IPS-18a (cell line): ENCODE measurements around the gene MYT1.

Experiments
- H3K27ac ChIP-seq: one replicate; pipeline ENCODE4 v1.5.1; 2013; ENCODE audit warnings: low read length
- H3K27me3 ChIP-seq: one replicate; pipeline ENCODE4 v1.6.1; 2013; ENCODE audit warnings: mild to moderate bottlenecking, low read length; ENCODE audit not compliant: control insufficient read depth, insufficient read depth
- H3K36me3 ChIP-seq: one replicate; pipeline ENCODE4 v1.6.1; 2013; ENCODE audit warnings: low read depth, low read length; ENCODE audit not compliant: control insufficient read depth
- H3K4me1 ChIP-seq: one replicate; pipeline ENCODE4 v1.6.1; 2013; ENCODE audit warnings: low read depth, low read length; ENCODE audit not compliant: control insufficient read depth
- H3K4me3 ChIP-seq: one replicate; pipeline ENCODE4 v1.5.1; 2013; ENCODE audit warnings: low read length
- H3K9ac ChIP-seq: one replicate; pipeline ENCODE4 v1.6.1; 2013; ENCODE audit warnings: mild to moderate bottlenecking, low read length, moderate library complexity
- H3K9me3 ChIP-seq: one replicate; pipeline ENCODE4 v1.6.1; 2013; ENCODE audit warnings: low read depth, low read length; ENCODE audit not compliant: control insufficient read depth

The MYT1 gene

DNA sequence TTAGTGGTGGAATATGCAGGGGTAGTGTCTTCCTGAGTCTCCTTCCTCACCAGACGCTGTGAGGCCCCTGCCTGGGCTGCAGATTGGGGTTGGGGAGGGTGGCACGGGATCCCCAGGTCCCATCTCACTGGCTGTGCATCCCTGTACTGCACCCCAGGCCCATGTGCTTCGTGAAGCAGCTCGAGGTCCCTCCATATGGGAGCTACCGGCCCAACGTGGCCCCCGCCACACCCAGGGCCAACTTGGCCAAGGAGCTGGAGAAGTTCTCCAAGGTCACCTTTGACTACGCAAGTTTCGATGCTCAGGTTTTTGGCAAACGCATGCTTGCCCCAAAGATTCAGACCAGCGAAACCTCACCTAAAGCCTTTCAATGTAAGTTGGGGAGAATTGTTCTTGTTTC is 52.7 kb downstream of the MYT1 start:
- no peak overlapping the region for H3K9ac ChIP-seq
- no peaks in the 10 kb centered on the region for H3K9me3 ChIP-seq
- no peaks in the 10 kb centered on the region for H3K27me3 ChIP-seq
- no peaks in the 10 kb centered on the region for H3K36me3 ChIP-seq
- H3K4me3 ChIP-seq: no peak overlapping the region
- H3K27ac ChIP-seq: no peak overlapping the region
- H3K4me1 ChIP-seq: no peaks in the 10 kb centered on the region

DNA sequence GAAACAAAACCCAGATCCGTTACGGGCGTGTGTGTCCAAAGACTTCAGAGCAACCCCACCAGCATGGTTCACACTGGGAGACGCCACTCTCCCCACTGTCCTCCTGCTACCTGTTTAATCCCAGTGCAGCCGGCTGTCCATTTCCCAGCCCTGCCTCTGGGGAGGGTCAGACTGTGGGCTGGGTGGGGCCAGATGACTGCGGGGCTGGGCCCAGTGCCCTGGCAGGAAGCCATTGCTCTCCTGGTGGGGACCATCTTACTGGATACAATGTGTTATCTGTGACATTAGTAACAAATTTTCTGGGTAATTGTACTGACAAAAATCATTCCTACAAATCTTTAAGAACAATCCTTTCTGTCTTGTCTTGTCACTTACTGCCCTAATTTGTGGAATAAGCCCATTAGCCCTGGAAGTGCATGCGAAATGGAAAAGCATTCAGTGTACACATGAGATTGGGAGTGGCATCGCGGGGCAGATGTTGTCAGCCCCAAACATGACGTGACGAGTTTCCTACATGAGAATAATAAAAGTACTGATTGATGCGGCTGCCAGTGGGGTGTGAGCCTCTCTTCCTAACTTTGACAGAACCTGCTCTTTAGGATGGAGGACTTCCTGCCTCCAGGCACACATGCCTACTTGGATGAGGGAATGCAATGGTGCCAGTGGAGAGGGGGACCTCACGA is 53.4 kb downstream of the MYT1 start:
- no peak overlapping the region for H3K27ac ChIP-seq
- no peaks in the 10 kb centered on the region for H3K36me3 ChIP-seq
- H3K4me1 ChIP-seq: no peaks in the 10 kb centered on the region
- no peak overlapping the region for H3K9ac ChIP-seq
- no peaks in the 10 kb centered on the region for H3K27me3 ChIP-seq
- H3K9me3 ChIP-seq: no peaks in the 10 kb centered on the region
- H3K4me3 ChIP-seq: no peak overlapping the region

DNA sequence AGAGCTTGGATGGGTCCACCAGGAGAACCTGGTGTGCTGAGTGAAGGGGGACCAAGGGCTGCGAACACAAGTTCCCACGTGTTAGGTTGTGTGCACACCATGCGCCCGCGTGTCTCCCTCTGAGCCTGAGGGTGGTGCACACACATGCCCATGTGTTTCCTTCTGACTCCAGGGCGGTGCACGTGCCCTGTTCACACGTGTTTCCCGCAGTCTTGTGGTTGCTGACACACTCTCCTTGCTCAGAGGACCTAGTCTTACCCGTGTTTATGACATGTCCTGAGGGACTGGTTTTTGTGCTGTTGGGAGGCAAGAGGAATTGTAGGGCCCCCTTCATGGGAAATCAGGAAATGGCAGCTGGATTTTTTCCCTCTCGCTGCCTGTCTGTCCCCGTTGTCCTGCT is 55.0 kb downstream of the MYT1 start:
- Histone ChIP-seq H3K4me1 (peaks cover 7% of the 10 kb centered on the region), H3K36me3 (no peaks in the 10 kb centered on the region), H3K9ac (no peak overlapping the region), H3K4me3 (no peak overlapping the region), H3K27me3 (no peaks in the 10 kb centered on the region), H3K9me3 (no peaks in the 10 kb centered on the region), H3K27ac (no peak overlapping the region)

DNA sequence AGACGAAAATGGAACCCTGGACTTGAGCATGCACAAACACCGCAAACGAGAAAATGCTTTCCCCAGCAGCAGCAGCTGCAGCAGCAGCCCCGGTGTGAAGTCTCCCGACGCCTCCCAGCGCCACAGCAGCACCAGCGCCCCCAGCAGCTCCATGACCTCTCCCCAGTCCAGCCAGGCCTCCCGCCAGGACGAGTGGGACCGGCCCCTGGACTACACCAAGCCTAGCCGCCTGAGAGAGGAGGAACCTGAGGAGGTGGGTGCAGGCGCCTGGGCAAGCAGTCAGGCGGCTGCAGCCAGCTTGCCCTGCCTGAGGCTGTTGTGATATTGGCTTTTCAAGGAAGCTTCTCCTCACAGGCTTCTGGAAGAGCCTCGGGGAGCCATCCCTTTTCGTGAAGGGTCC is 55.5 kb downstream of the MYT1 start:
- Histone ChIP-seq H3K27ac (no peak overlapping the region), H3K9me3 (no peaks in the 10 kb centered on the region), H3K27me3 (no peaks in the 10 kb centered on the region), H3K4me1 (peaks cover 8% of the 10 kb centered on the region), H3K4me3 (no peak overlapping the region), H3K9ac (no peak overlapping the region), H3K36me3 (no peaks in the 10 kb centered on the region)

DNA sequence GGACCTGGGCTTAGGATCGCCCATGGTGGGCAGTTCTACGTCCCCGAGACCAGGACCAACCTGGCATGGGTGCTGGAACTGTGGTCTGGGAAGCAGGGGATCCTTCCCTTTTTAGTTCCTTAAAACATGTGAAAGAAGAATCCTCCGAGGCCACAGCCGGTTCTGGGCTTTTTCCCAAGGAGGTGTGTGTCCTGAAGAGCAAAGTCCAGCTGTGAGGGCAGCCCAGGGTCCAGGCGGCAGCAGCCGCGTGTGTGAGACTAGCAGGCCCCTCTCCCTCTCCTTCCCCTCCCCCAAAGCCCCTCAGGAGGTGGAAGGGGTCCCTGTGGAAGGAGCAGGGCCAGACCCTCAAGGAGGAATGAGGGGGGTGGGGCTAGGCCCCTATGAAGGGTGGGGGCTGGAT is 56.2 kb downstream of the MYT1 start:
- Histone ChIP-seq H3K27me3 (no peaks in the 10 kb centered on the region), H3K9ac (no peak overlapping the region), H3K27ac (no peak overlapping the region), H3K4me1 (peaks cover 8% of the 10 kb centered on the region), H3K9me3 (no peaks in the 10 kb centered on the region), H3K4me3 (no peak overlapping the region), H3K36me3 (no peaks in the 10 kb centered on the region)

DNA sequence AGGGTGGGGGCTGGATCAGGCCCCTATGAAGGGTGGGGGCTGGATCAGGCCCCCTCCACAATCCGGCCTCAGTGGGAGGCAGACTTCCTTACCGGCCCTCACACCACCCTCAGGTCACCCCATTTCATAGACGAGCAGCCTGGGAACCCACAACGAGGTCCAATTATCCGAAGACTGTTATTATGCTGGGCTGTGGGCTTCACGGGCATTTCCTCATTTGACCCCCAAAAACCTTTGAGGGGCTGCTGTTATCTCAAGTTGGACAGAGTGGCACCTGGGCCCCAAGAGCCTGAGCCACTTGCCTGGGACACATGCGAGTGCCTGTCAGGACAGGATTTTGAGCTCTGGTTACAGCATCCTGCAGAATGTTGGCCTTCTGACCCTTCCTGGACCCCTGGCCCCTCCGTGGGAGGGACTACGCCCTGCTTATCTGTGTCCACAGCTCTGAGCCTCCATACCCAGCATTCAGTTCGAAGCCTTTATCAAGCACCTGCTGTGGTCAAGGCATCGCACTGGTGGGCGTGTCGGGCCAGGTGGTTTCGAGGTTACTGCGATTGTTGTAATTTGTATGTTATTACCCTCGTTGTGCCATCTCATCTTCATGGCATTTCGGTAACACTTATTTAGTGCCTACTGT is 56.8 kb downstream of the MYT1 start:
- no peaks in the 10 kb centered on the region for H3K36me3 ChIP-seq
- H3K9me3 ChIP-seq: no peaks in the 10 kb centered on the region
- H3K9ac ChIP-seq: no peak overlapping the region
- H3K4me1 ChIP-seq: peaks cover 8% of the 10 kb centered on the region
- H3K27ac ChIP-seq: no peak overlapping the region
- no peak overlapping the region for H3K4me3 ChIP-seq
- H3K27me3 ChIP-seq: no peaks in the 10 kb centered on the region

DNA sequence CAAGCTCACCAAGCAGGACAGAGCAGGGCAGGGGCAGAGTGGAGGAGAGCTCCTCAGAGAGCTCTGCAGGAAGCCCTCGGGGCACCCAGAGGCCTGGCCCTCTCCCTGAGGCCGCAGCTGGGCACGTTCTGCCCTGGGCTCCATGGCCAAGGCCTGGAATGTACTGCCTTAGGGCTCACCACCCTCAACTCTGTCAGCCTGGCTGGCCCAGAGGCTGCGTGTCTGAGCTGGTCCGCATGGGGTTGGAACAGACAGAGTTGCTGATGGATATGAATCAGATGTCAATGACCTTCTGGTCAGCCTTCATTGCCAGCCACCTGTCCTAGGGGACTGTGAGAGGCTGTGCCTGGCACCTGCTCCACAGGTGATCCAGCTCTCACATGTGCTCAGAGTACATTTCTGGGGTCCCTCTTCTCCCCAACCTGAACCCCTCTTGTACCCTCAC is 58.1 kb downstream of the MYT1 start:
- H3K36me3 ChIP-seq: no peaks in the 10 kb centered on the region
- H3K27ac ChIP-seq: no peak overlapping the region
- H3K4me3 ChIP-seq: no peak overlapping the region
- no peaks in the 10 kb centered on the region for H3K9me3 ChIP-seq
- H3K27me3 ChIP-seq: no peaks in the 10 kb centered on the region
- no peak overlapping the region for H3K9ac ChIP-seq
- peaks cover 8% of the 10 kb centered on the region for H3K4me1 ChIP-seq

DNA sequence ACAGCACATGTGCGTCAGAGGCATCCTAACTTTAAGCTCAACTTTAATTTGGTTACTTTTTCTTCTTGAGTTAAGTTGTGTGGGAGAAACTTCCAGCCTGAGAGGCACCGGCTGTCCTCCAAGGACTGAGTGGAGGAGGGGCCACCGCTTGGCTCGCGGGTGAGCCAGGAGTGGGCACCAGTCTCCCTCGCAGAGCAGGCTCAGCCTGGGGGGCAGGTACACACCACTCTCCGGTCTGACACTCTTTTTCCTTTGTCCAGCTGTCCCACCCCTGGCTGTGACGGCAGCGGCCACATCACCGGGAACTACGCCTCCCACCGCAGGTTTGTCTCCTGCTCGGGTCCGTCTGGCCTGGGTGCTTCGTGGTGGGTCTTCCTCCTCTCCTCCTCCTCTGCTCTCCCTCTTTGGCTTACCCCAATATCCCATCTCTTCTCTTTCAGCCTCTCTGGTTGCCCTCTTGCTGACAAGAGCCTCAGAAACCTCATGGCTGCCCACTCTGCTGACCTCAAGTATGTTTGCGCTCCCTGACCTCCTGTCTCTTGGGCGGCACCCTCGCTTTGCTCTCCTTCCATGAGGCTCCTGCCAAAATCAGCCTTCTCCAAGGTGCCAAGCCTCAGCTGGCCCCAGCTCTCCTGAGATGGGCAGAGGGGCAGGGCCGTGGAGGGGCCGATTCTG is 58.7 kb downstream of the MYT1 start:
- Histone ChIP-seq H3K9me3 (no peaks in the 10 kb centered on the region), H3K9ac (no peak overlapping the region), H3K27ac (no peak overlapping the region), H3K36me3 (no peaks in the 10 kb centered on the region), H3K4me1 (peaks cover 8% of the 10 kb centered on the region), H3K4me3 (no peak overlapping the region), H3K27me3 (no peaks in the 10 kb centered on the region)

DNA sequence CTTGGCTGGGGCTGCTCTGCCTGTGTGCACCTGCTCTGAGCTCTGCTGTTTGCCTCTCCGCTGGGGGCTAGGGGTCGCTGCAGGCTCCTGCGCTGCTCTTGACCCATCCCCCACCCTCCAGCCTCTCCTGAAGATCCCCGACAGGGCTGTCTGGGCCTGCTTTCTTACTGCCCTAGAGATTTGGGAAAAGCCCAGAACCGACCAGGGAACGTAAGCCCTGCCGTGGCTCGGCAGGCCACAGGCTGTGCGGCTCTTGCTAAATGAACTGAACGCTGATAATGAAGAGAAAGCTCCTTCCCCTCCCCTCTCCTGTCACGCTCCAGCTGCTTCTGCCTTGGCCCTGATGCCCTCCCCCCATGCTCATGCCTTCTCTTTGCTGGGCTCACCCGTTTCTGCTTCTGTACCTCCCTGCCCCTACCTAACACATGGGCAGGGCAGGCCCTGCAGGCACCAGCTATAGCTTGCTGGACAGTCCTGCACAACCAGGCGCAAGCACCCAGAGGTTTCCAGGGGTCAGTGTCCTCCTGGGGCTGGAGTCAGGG is 59.3 kb downstream of the MYT1 start:
- peak overlapping the region; percentile 1 for H3K4me3 ChIP-seq
- H3K27me3 ChIP-seq: no peaks in the 10 kb centered on the region
- H3K9ac ChIP-seq: no peak overlapping the region
- no peaks in the 10 kb centered on the region for H3K9me3 ChIP-seq
- H3K27ac ChIP-seq: no peak overlapping the region
- no peaks in the 10 kb centered on the region for H3K36me3 ChIP-seq
- peaks cover 8% of the 10 kb centered on the region for H3K4me1 ChIP-seq

DNA sequence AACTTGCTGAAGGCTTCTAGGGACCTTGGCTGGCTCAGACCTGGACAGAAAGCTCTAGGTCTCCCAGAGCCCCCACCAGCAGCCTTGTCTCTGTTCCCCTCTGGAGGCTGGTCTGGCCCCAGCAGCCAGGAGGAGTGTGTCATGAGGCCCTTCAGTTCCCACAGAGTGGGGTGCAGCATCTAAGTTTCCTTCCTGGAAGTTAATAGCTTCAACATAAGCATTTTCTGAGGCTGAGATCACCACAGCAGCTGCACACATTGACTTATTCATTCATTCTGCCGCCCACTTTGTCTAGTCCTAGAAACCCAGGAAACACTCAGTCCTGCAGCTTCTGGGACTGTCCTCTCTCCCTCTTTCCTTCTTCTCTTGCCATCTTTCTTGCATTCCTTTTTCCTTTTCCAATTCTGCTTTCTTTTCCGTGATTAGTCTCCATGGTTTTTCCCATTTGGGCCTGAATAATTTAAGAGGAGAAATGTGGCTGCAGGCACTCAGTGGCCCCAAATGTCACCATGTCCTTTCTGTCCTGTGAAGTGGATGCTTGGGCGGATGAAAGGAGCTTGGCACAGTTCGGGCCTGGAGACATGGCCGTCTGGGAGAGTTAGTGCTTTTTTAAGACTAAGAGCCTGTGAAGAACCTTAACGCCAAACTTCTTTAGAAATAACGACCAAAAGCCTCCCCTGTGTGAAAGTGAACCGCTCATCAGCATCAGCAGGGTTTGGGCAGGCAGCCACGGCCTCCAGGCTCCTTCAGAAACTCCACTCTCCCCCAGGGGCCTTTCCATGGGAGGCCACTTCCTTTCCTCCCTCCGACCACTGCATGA is 60.3 kb downstream of the MYT1 start:
- Histone ChIP-seq H3K4me1 (peaks cover 8% of the 10 kb centered on the region), H3K36me3 (no peaks in the 10 kb centered on the region), H3K9ac (no peak overlapping the region), H3K4me3 (no peak overlapping the region), H3K9me3 (no peaks in the 10 kb centered on the region), H3K27me3 (no peaks in the 10 kb centered on the region), H3K27ac (no peak overlapping the region)

DNA sequence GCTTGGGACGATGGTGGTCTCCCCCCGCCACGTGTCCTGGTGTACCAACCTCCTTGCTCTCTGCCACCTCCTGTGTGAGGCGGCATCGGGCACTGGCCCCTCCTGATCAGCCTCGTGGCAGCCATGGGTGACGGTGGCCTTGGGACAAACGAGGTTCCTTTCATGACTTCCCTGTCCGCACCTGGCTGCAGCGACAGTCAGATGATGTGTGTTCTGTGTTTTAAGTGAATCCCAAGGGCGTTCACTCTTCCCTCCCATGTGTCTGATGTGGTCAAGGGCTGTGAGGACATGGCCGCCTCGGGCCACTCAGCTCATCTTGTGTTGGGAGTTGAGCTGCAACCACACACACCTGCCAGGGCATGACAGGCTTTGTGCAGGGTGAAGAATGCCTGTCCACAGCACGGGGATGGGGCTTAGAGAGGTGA is 60.9 kb downstream of the MYT1 start:
- H3K27me3 ChIP-seq: no peaks in the 10 kb centered on the region
- no peak overlapping the region for H3K4me3 ChIP-seq
- peaks cover 8% of the 10 kb centered on the region for H3K4me1 ChIP-seq
- H3K9me3 ChIP-seq: no peaks in the 10 kb centered on the region
- H3K27ac ChIP-seq: no peak overlapping the region
- no peak overlapping the region for H3K9ac ChIP-seq
- no peaks in the 10 kb centered on the region for H3K36me3 ChIP-seq
